KMS-11 (cell line): ENCODE data around the gene RALGAPA2.

ENCODE experiments used
- H2AFZ ChIP-seq: fragments of 200-600 bp; sonication (generic); 2 replicates; pipeline ENCODE4 v1.6.1; 2016; ENCODE audit warnings: antibody characterized with exemption, mixed run types, low read depth
- H3K27ac ChIP-seq: fragments of 200-600 bp; sonication (generic); 2 replicates; pipeline ENCODE4 v1.6.1; 2016; ENCODE audit warnings: mild to moderate bottlenecking, mixed run types
- H3K27me3 ChIP-seq: fragments of 200-600 bp; sonication (generic); 2 replicates; pipeline ENCODE4 v1.6.1; 2017; ENCODE audit warnings: mild to moderate bottlenecking, low read depth, mixed run types, moderate library complexity; ENCODE audit not compliant: insufficient read depth
- H3K36me3 ChIP-seq: fragments of 200-600 bp; sonication (generic); 2 replicates; pipeline ENCODE4 v1.6.1; 2017; ENCODE audit warnings: mild to moderate bottlenecking, mixed run types; ENCODE audit not compliant: insufficient read depth
- H3K4me1 ChIP-seq: fragments of 200-600 bp; sonication (generic); 2 replicates; pipeline ENCODE4 v1.6.1; 2016; ENCODE audit warnings: mild to moderate bottlenecking, low read depth, mixed run types; ENCODE audit not compliant: poor library complexity, severe bottlenecking
- H3K4me2 ChIP-seq: fragments of 200-600 bp; sonication (generic); 2 replicates; pipeline ENCODE4 v1.7.0; 2016; ENCODE audit warnings: mild to moderate bottlenecking, mixed run types
- H3K4me3 ChIP-seq: fragments of 200-600 bp; sonication (generic); IDR thresholded peaks from 2 replicates; pipeline ENCODE4 v1.6.1; 2017; ENCODE audit warnings: low read depth, low read length, mixed read lengths; ENCODE audit not compliant: insufficient read depth
- H3K79me2 ChIP-seq: fragments of 200-600 bp; sonication (generic); 2 replicates; pipeline ENCODE4 v1.6.1; 2016; ENCODE audit warnings: low read depth, mixed run types; ENCODE audit not compliant: insufficient read depth
- H3K9ac ChIP-seq: fragments of 200-600 bp; sonication (generic); 2 replicates; pipeline ENCODE4 v1.6.1; 2016; ENCODE audit warnings: mild to moderate bottlenecking, mixed run types
- H4K20me1 ChIP-seq: fragments of 200-600 bp; sonication (generic); 2 replicates; pipeline ENCODE4 v1.6.1; 2016; ENCODE audit warnings: mild to moderate bottlenecking, mixed run types; ENCODE audit not compliant: insufficient read depth
- CTCF ChIP-seq: fragments of 200-600 bp; sonication (generic); conservative IDR thresholded peaks from 2 replicates; pipeline ENCODE4 v1.6.1; 2017; ENCODE audit warnings: low read depth, mild to moderate bottlenecking, antibody characterized with exemption, low read length, moderate library complexity, mixed read lengths

RALGAPA2 gene

GRCh38 chr20:20721489-20721888, 9.0 kb upstream of the RALGAPA2 start:
- H3K79me2 ChIP-seq: no peaks in the 10 kb centered on the region
- no peak overlapping the region for H3K4me3 ChIP-seq
- H3K4me1 ChIP-seq: no peaks in the 10 kb centered on the region
- no peaks in the 10 kb centered on the region for H4K20me1 ChIP-seq
- TF ChIP-seq CTCF: no peak
- H3K4me2 ChIP-seq: no peak overlapping the region
- H3K27ac ChIP-seq: no peak overlapping the region
- H2AFZ ChIP-seq: no peak overlapping the region
- no peak overlapping the region for H3K9ac ChIP-seq
- no peaks in the 10 kb centered on the region for H3K36me3 ChIP-seq
- H3K27me3 ChIP-seq: no peaks in the 10 kb centered on the region

GRCh38 chr20:20720158-20720557, 7.7 kb upstream of the RALGAPA2 start:
- Histone ChIP-seq H3K27me3 (no peaks in the 10 kb centered on the region), H3K79me2 (no peaks in the 10 kb centered on the region), H3K4me3 (no peak overlapping the region), H3K4me1 (no peaks in the 10 kb centered on the region), H3K4me2 (no peak overlapping the region), H3K9ac (no peak overlapping the region), H3K27ac (no peak overlapping the region), H4K20me1 (no peaks in the 10 kb centered on the region), H2AFZ (no peak overlapping the region), H3K36me3 (no peaks in the 10 kb centered on the region)
- no peak for TF ChIP-seq CTCF

GRCh38 chr20:20719411-20719810, 7.0 kb upstream of the RALGAPA2 start:
- Histone ChIP-seq H4K20me1 (no peaks in the 10 kb centered on the region), H3K27ac (no peak overlapping the region), H3K4me2 (no peak overlapping the region), H3K4me3 (no peak overlapping the region), H3K79me2 (no peaks in the 10 kb centered on the region), H3K4me1 (no peaks in the 10 kb centered on the region), H2AFZ (no peak overlapping the region), H3K9ac (no peak overlapping the region), H3K27me3 (no peaks in the 10 kb centered on the region), H3K36me3 (no peaks in the 10 kb centered on the region)
- no peak for TF ChIP-seq CTCF

- Histone ChIP-seq H3K4me2 (peak overlapping the region; percentile 54), H3K27ac (no peak overlapping the region)
- no peak for TF ChIP-seq CTCF
Measured at GRCh38 chr20:20713244-20713765, 861 bp upstream of the RALGAPA2 start.

More at GRCh38 chr20:20713244-20713765, 861 bp upstream of the RALGAPA2 start:
- no peaks in the 10 kb centered on the region for H3K36me3 ChIP-seq
- H3K4me3 ChIP-seq: no peak overlapping the region
- no peaks in the 10 kb centered on the region for H3K27me3 ChIP-seq
- no peaks in the 10 kb centered on the region for H3K79me2 ChIP-seq
- H2AFZ ChIP-seq: peak overlapping the region; percentile 97
- peaks cover 8% of the 10 kb centered on the region for H3K4me1 ChIP-seq
- no peaks in the 10 kb centered on the region for H4K20me1 ChIP-seq
- peak overlapping the region; percentile 61; the same call in 1 of the 2 replicates for H3K9ac ChIP-seq
